HG03354 (cell line): ENCODE results near the gene ABHD17C.

Source experiments
- ATAC-seq: cut with Tn5 transposase; IDR thresholded peaks from one replicate; pipeline ENCODE4 v1.9.1; 2021; ENCODE audit warnings: mild to moderate bottlenecking; ENCODE audit not compliant: unreplicated experiment, poor library complexity, severe bottlenecking

The ABHD17C gene

DNA sequence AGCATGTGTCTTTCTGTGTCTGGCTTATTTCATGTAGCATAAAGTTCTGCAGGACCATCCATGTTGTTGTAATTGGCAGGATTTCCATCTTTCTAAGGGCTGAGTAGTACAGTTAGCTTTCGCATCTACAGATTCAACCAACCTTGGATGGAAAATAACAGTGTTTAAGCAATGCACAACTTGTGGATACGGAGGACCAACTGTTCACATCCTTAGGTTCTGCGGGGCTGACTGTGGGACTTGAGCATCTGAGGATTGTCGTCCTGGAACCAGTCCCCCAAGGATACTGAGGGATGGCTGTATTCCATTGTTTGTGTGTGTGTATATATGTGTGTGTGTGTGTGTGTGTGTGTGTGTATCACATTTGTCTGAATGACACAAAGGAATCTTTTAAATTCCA lies 27.7 kb downstream of the ABHD17C start:
- no peak for ATAC-seq

DNA sequence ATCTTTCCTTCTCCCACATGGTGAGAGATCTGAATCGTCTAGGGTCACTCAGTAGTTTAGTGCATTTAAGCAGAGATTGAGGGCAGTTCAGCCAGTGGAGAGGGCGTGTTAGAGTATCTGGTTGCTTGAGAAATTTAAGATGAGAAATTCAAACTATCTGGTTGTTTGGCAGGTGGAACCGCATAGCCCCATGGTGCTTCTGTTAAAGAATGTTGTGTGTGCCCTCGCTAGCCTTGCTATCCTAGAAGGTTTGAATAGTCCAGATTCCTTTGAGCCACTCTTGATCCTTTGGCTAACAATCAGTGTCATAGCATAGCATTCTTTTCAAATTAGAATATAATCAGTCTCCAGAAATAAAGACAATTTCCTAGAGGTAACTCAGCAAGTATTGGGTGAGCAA lies 32.1 kb downstream of the ABHD17C start:
- no peak for ATAC-seq

DNA sequence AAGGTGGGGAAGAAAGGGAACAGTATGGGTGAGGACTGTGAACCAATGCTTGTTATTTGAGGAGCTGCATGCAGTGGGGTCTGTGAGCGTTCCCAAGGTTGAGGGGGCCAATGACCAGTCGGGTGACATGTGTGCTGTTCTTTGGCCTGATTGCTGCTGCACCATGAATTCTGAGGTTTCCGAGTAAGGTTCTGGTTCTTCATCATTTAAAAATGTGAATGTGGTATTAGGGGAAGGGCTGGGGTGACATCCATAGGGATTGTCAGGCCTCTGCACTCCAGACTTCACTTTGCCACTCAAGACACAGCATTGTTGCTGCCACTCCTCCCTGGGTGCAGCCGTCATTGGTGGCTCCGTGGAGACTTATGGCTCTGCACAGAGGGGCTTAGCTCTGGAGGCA lies 32.5 kb downstream of the ABHD17C start:
- ATAC-seq: no peak

DNA sequence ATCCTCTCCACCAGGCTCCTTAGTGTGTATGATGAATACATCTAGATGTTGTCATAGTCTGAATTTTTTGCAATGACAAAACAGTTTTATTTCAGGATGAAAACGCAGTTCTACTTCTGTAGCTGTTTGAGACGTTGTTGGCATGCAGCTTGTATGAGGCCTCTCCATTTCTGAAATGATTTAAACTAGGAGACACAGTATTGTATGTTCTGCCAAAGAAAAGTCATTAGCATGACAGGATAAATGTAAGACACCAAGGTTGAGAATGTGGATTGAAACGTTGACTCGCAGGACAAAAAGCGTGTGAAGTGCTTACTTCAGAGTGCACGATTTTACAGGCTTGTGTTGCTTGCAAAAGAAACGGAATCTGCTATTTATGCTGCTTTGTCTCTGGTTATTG lies 35.3 kb downstream of the ABHD17C start:
- no peak for ATAC-seq

DNA sequence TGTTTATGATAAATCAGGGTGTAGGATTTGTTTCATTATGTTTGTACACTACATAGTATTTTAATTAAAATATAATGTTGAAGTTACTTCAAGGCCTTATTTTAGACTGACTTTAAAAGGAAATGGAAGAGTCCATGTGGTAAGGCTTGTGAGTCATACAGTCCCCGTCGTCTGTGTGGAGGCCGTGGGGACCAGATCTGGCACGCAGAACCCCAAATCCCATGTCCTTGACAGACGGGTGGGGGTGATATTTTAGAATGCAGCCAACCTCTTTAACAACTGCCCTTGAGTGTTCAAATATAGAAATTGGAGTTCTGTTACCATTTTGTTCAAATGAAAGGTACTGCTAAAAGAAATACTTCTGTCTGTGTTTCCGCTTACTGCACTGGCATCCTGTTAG lies 35.8 kb downstream of the ABHD17C start:
- no peak for ATAC-seq

DNA sequence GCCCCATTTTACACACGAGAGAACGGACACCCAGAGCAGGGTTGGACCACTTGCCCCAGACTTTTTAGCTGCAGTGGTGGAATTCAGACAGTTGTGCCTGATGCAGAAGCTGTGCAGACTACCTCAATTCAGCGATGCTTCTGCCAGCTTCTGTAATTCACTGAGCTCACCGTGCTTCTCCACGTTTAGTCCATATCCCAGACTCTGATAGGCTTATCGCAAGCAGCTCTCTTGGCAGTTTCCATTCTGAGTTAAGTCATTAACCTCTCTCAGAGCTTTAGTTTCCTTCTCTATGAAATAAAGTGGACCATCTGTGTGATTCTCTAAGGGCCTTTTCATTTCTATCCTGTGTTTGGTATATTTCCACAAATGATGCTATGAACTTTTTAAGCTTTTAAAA lies 37.1 kb downstream of the ABHD17C start:
- ATAC-seq: no peak

DNA sequence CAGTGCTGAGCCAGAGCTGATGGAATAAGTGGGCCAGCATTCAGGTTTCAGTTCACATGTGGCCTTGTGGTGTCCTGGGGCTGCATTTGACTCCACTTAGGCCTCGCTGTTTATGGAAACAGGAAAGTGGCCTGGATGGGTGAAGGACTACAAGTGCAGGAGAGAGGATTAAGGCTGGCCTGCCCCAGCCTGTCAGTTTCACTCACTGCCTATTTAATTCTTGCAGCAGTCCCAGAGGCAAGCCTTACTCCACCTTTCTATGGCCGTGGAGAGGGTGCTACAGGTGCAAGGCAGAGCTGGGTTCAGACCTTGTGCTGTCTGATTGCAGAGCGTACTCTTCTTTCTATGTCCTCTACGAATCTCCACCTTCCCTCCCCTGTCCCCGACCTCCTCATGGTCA lies 37.7 kb downstream of the ABHD17C start:
- ATAC-seq: no peak

DNA sequence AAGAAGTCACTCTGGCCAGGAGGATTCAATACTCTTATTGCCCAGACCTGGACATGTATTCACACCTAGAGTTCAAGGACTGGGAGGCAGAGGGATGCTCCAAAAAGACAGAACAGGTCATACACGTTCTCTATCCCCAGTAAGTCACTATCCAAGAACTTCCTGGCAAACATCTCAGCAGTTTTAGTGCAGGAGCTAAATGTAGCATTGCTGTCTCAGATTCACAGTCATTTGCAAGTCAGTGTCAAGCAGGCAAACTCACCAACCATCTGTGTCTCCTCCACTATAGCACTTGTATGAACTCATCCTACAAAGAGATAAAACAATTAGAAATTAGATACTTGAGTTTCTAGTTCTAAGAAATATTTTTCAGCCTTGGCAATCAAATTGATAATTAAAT lies 38.4 kb downstream of the ABHD17C start:
- ATAC-seq: no peak

DNA sequence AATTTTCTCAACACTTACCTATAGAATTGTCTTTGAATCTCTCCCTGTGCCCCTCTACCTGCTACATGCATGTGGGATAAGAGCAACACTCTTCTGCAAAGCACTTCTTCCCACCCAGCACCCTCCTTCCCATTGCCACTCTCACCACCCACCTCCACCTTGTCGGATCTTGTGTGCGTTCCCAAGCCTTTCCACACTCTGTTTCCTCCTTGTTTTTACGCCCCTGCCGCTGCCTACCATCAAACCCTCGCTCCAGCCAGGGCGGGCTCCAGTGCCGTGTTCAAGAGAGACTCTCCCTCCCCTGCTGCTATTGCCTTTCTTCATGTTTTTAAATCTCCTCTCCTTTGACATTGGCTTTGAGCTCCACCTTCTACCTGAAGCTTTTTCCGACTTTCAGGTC lies 40.2 kb downstream of the ABHD17C start:
- ATAC-seq: no peak

DNA sequence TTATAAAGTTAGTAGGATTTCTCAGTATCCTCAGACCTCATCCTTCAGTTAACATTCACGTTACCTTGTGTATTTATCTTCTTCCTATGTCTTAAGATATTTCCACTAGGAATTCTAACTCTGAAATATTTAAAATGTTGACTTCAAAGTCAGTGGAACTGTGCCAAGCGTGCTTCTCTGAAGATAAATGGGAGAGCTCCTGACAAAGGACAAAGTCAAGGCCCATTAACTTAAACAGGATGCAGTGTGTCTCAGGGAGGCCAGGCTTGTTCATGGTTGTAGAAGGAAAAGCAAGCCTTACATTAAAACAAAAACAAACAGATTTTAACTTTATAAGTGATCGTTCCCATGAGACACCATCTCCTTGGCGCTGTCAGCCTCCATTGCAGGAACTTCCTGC lies 41.5 kb downstream of the ABHD17C start:
- no peak for ATAC-seq

DNA sequence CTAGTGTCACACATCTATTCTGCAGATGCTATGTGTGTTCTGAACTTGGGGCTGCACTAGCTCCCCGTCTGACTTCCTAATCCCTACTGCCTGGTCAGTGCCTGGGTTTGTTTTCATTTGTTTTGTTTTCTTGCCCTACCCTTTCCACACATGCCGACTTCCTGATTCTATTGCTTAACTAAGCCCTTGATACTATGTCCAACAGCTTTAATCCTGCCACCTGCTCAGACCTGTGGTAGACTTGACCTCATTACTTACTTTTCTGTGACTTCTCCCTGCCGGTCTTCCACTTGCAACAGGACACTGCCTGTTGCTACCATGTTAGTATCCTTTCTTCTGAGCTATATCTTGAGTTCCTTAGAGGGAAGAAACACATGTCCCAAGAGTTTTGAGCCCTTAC lies 44.8 kb downstream of the ABHD17C start:
- ATAC-seq: no peak

DNA sequence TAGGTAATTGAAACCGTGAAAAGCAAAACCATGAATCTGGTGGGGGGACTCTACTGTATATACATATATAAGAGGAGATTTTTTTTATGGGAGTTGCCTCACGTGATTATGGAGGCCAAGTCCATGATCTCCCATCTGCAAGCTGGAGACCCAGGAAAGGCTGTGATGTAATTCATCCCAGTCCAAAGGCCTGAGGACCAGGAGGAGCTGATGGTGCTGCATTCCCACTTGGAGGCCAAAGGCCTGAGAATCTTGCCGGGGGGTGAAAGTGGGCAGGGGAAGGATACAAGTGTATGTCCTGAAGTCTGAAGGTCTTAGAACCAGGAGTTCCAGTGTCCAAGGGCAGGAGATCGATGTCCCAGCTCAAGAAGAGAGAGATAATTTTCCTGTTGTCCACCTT lies 47.0 kb downstream of the ABHD17C start:
- no peak for ATAC-seq

DNA sequence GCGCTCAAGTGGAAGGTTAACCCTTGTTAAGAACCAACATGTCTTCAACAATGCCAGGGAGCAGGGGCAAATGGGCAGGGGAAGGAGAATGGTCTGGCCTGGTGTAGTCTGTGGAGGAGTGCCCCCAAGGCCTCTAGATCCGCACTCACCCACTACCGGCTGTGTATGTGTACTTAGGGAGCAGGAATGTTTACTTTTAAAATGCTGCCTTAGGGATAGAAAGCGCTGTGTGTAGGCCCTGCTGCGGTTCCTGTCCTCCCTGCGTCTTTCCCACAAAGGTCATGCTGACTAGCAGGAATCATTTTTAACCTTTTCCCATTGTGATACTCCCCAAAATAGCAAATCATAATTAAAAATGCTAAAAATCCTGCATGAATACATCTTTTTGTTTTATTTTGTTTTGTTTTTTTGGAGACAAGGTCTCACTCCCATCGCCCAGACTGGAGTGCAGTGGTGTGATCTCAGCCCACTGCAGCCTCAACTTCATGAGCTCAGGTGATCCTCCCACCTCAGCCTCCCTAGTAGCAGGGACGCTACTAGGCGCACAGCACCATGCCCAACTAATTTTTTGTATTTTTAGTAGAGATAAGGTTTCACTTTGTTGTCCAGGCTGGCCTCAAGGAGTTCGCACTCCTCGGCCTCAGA lies 48.2 kb downstream of the ABHD17C start:
- no peak for ATAC-seq

DNA sequence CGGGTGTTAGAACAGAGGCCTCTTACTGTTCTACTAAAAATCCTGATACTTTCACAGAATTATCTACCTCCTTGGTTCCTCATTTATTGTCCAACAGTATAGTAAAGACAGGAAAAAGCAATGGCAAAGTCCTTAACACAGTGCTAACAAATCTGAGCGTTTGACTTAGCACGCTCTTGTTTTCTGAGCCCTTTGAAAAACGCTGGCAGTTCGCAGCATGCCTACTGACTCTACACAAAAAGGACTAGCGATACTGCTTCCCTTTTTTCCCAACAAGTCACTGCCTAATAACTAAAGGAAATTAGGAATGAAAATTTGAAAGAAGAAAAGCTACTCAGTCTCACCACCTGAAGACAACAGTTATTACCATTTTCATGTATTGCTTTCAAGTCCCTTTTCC lies 49.3 kb downstream of the ABHD17C start:
- ATAC-seq: no peak

DNA sequence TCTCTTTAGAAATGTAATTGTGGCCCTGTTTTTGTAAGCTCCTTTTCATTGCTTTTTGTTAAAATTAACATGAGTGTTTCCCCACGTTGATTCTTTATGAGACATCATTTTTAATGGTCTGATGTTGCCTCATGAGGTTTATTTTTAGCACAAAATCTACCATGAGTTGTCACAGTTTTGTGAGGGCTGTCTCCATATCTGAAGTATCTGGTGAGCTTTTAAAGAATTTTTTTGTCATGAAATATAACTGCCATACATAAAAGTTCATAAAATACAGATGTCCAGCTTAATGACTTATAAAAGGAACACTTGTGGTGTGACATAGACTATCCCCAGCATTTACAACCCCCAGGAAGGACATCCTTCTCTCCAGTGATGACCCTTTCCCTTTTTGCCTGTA lies 49.7 kb downstream of the ABHD17C start:
- ATAC-seq: no peak

DNA sequence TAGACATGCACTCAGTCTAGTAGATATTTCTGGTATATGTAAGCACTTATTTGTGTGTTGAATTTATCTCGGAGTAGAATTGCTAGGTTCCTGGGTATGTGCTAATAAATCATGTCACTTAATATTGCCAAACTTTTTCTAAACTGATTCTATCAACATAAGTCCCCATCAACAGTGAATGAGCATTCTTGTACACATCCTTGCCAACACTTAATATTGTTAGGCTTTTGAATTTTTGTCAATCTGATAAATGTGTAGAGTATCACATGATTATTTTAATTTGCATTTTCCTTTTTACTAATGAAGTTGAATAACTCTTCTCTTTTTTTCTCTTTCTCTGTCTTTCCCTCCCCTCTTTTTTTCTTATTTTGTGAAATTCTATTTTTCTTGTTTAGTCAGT lies 50.8 kb downstream of the ABHD17C start:
- no peak for ATAC-seq

DNA sequence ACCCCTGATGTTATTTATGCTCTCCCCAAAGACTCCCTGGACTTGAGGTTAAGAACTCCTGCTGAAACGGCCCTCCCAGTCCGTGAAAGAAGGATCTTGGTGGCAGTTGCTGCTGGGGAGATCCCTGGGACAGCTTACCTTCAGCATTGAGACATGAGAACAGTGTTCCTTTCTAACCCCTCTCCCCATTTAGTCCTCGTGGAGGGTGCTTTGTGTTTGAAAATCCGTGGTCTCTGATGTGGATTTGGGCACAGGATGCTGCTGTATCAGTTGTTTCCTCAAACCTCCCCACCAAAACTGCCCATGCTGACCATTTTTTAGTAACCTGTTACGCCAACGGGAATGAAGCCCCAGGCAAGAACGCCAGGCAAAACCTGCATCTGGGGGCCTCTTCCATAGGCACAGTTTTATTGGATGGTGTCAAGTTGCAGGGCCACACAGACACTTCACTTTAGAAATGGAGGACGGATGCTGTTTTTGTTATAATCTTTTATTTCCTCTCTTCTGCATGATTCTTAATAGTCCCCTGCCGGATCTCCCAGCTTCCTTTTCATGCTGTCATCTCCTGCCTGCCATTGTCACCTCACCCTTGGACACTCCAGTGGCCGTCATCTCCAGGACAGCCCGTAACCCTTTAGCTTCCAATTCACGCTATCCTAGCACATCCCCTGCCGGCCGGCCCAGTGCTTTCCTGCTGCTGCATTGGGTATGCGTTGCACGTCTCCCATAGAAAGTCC lies 52.4 kb downstream of the ABHD17C start:
- ATAC-seq: no peak

DNA sequence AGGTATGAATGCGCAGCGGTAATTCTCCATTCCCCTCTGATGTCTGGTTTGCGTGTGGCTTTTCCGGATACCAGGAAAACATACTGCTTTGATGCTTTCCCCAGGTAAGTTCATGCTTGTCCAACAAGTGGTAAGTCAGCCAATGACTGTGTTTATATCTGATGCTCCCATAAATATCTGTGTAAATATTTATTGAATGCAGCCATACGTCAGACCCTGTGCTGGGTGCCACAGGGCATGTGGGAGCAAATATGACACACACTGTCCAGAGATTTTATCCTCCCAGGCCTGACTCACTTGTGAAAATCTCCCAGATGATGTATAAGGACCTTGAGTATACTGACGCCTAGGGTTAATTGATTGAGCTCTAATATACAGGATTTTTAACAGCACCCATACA lies 54.5 kb downstream of the ABHD17C start:
- ATAC-seq: no peak

DNA sequence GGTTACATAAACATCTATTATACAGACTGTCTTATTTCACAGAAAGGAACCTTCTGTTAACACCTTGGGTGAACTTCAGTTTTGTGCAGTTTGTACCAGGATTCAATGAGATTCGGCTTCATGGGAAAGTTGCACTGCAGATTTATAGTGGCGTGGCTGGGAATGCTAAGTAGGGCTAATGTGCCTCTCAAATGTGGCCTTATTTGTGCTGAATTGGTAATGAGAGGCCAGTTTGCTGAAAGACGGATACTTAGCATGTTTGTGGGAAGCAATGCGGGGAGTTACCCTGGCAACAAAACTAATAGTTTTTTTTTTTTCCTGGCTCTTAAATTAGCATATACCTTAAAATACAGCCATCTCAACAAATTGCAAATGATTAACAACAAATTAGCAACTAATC lies 55.5 kb downstream of the ABHD17C start:
- ATAC-seq: no peak

DNA sequence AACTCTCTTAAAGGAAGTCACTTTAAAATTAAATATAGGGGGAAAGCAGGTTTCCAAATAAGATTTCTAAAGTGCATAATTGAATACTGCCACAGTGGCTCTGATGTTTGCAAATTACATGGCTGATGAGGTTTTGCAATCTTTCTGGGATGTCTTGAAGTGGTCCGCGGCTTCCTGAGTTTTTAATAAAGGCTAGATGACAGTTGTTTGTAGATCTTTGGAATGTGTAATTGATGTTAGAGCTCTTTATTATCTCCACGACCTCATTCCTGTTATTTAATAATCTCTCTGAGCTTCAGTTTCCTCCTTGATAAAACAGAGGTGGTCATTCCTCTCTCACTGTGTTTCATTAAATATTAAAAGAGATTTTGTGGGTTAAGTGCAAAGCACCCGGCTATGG lies 57.1 kb downstream of the ABHD17C start:
- ATAC-seq: no peak

DNA sequence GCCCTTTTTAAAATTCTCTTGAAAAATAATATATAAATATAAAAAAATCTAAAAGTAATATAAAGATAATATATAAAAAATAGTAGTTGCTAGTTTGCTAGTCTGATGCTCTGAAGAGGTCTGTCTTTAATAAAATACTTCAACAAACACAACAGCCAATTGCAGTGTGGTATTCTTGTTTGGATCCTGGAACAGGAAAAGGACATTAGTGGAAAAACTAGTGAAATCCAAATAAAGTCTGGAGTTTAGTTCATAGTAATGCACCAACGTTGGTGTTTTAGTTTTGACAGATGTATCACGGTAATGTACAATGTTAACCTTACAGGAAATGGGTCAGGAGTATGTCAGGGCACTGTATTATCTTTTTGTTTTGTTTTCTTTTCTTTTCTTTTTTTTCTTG lies 58.1 kb downstream of the ABHD17C start:
- ATAC-seq: no peak

DNA sequence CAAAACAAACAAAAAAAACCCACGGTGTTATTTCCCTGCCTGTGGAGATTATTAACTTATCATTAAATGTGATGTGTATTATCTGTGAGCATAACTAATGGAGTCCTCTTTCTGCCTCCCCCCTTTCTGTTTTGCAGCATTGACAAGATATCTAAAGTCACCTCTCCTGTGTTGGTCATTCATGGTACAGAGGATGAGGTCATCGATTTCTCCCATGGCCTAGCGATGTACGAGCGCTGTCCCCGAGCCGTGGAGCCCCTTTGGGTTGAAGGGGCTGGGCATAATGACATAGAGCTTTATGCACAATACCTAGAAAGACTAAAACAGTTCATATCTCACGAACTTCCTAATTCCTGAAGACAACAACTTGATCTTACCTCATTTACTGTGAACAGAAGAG lies 58.9 kb downstream of the ABHD17C start:
- ATAC-seq: no peak
